AG10803 (cell line): ENCODE data around the gene CISH.

ENCODE experiments used
- DNase-seq: peaks from one replicate; pipeline ENCODE4 v3.0.0; 2010; ENCODE audit warnings: low read depth
- H3K4me3 ChIP-seq: 2 replicates; pipeline ENCODE4 v1.5.1; 2011; ENCODE audit warnings: mild to moderate bottlenecking, low read length, control low read depth
- CTCF ChIP-seq: conservative IDR thresholded peaks from 2 replicates; pipeline ENCODE4 v1.5.1; 2011; ENCODE audit warnings: mild to moderate bottlenecking, low read length, control low read depth, inconsistent platforms

The CISH gene

GRCh38 chr3:50573566-50574443 is 37.8 kb downstream of the CISH start:
- H3K4me3 ChIP-seq, result no peak overlapping the region
- TF ChIP-seq CTCF, result no peak
- DNase-seq, result no peak

GRCh38 chr3:50572801-50573371 is 38.7 kb downstream of the CISH start:
- DNase-seq, result no peak
- H3K4me3 ChIP-seq, result no peak overlapping the region
- TF ChIP-seq CTCF, result no peak

- no peak overlapping the region for H3K4me3 ChIP-seq
- peak; percentile 67 for DNase-seq
- peak; percentile 98 for TF ChIP-seq CTCF
These were observed 39.4 kb downstream of the CISH start for GRCh38 chr3:50572158-50572557.

- no peak for DNase-seq
- H3K4me3 ChIP-seq, result no peak overlapping the region
- no peak for TF ChIP-seq CTCF
These were observed 40.1 kb downstream of the CISH start for GRCh38 chr3:50571486-50571885.

GRCh38 chr3:50570508-50571279 is 40.9 kb downstream of the CISH start:
- H3K4me3 ChIP-seq, result peak overlapping the region; percentile 97

More at GRCh38 chr3:50570508-50571279, 40.9 kb downstream of the CISH start:
- no peak for TF ChIP-seq CTCF
- no peak for DNase-seq
